ENCODE measurements around the gene WASF2. TPM values are rescaled to one million over a fixed set of nuclear protein-coding genes. Genes with fewer than 3 reads are reported as not detected.

Gene WASF2
- total RNA-seq, 1 experiment from 2014 or later = 65.9 TPM

DNA sequence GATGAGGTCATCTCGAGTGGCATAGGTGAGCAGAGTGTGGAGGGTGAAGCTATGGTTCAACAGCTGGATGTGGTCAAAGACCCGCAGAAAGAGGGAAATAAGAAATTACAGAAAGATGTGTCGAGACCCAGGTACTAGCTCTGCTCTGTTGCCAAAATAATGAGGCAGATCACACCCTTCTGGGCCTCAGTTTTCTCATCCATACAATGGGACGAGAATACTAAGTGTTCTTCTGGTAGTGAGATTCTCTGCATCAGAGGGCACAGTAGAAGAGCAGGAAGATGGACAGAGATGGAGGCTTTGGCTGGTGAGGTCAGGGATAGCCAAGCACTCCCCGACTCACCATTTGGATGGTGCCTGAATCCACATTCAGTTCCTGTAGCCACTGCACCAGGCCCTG is 134.3 kb downstream of the WASF2 start:
- H4K20me1 ChIP-seq (ENCODE audit: control insufficient read depth, insufficient read depth, insufficient read length) = peaks cover 4% of the 10 kb centered on the region

More for the DNA sequence above, 134.3 kb downstream of the WASF2 start:
- no peak overlapping the region for H3K27ac ChIP-seq (ENCODE audit: insufficient read length, low read depth, low read length)
- no peak overlapping the region for H2AK5ac ChIP-seq (ENCODE audit: insufficient read length, low read length)
- DNase-seq = no peak
- no peak overlapping the region for H3T11ph ChIP-seq (ENCODE audit: low read length)
- Mint-ChIP-seq H3K27me3 (ENCODE audit: low read depth) (peaks cover 47% of the 10 kb centered on the region), H3K36me3 (ENCODE audit: insufficient read depth in 1 of 3, low read depth in 3 of 3) (peaks cover 0 to 13% (median 3%) of the 10 kb centered on the region in 3 experiments; a peak in 4 of 7 replicates), H3K4me3 (no peak overlapping the region), H3K4me1 (peaks cover 17 to 28% of the 10 kb centered on the region in 2 experiments), H3K27ac (no peak overlapping the region), H3K9me3 (no peaks in the 10 kb centered on the region; a peak in 1 of 5 replicates)
- peaks cover 11% of the 10 kb centered on the region for H3K23me2 ChIP-seq (ENCODE audit: insufficient read length, low read depth, low read length, poor library complexity, severe bottlenecking)
- H3K23ac ChIP-seq (ENCODE audit: insufficient read length, low read depth, low read length) = no peak overlapping the region
- TF ChIP-seq, protein P1, sequence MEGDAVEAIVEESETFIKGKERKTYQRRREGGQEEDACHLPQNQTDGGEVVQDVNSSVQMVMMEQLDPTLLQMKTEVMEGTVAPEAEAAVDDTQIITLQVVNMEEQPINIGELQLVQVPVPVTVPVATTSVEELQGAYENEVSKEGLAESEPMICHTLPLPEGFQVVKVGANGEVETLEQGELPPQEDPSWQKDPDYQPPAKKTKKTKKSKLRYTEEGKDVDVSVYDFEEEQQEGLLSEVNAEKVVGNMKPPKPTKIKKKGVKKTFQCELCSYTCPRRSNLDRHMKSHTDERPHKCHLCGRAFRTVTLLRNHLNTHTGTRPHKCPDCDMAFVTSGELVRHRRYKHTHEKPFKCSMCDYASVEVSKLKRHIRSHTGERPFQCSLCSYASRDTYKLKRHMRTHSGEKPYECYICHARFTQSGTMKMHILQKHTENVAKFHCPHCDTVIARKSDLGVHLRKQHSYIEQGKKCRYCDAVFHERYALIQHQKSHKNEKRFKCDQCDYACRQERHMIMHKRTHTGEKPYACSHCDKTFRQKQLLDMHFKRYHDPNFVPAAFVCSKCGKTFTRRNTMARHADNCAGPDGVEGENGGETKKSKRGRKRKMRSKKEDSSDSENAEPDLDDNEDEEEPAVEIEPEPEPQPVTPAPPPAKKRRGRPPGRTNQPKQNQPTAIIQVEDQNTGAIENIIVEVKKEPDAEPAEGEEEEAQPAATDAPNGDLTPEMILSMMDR (conservative IDR thresholded peaks at IDR 0.05) = no peak
- H3K9me3 ChIP-seq (ENCODE audit: control insufficient read depth, low read depth, low read length) = no peaks in the 10 kb centered on the region
- H3K56ac ChIP-seq (ENCODE audit: insufficient read length, low read depth, low read length) = no peak overlapping the region
- no peak overlapping the region for H2BK5ac ChIP-seq (ENCODE audit: insufficient read length, low read length)
- no peak overlapping the region for H3K4ac ChIP-seq (ENCODE audit: low read depth, low read length)
- H3K79me1 ChIP-seq (ENCODE audit: insufficient read depth, low read depth, low read length, poor library complexity, severe bottlenecking) = no peaks in the 10 kb centered on the region
- H3K27me3 ChIP-seq (ENCODE audit: insufficient read depth, low read length) = peaks cover 15% of the 10 kb centered on the region; the same call in 1 of the 2 replicates
- H3K4me1 ChIP-seq (ENCODE audit: insufficient read depth, low read length) = peaks cover 3% of the 10 kb centered on the region; the same call in 1 of the 2 replicates
- H2BK120ac ChIP-seq (ENCODE audit: low read depth, low read length, poor library complexity, severe bottlenecking) = no peak overlapping the region
- H4K5ac ChIP-seq (ENCODE audit: insufficient read length, low read depth, low read length) = no peak overlapping the region
- H2BK20ac ChIP-seq (ENCODE audit: low read depth, low read length, poor library complexity, severe bottlenecking) = no peak overlapping the region
- no peak overlapping the region for H2AFZ ChIP-seq (ENCODE audit: low read length)
- no CpG with 5 or more reads among the region's 5 CpGs for WGBS (ENCODE audit: extremely low coverage, insufficient read length, low lambda C conversion rate)
- no peak overlapping the region for H4K8ac ChIP-seq (replicated peaks; ENCODE audit: insufficient read length, low read depth, low read length)
- no peak overlapping the region for H3K18ac ChIP-seq (ENCODE audit: insufficient read length, low read depth, low read length)
- H3K14ac ChIP-seq (ENCODE audit: insufficient read depth, low read length) = no peak overlapping the region
- H3K79me2 ChIP-seq (ENCODE audit: insufficient read depth, low read length) = no peaks in the 10 kb centered on the region
- no peak overlapping the region for H4K91ac ChIP-seq (ENCODE audit: insufficient read length, low read depth, low read length)
- H2BK12ac ChIP-seq (ENCODE audit: insufficient read length, low read depth, low read length) = no peak overlapping the region
- H3K9ac ChIP-seq (ENCODE audit: extremely low read depth, insufficient read length, low read length) = no peak overlapping the region
- H2BK15ac ChIP-seq (ENCODE audit: low read depth, low read length) = no peak overlapping the region
- no peak overlapping the region for H3K4me2 ChIP-seq (ENCODE audit: insufficient read depth, insufficient read length, low read length)

Other genes starting within 250 kb of the WASF2 start
- gene TMEM222, start 168.0 kb downstream of the WASF2 start, total RNA-seq (2021) = 36.8 and 37.0 TPM in 2 replicates
- gene SYTL1, start 148.1 kb downstream of the WASF2 start, total RNA-seq (2021) = 12.0 and 13.0 TPM in 2 replicates
- 7.0 and 7.7 TPM in 2 replicates for gene MAP3K6, start 123.2 kb downstream of the WASF2 start, total RNA-seq (2021)
- gene FCN3, start 115.3 kb downstream of the WASF2 start, total RNA-seq (2021) = 0.22 TPM in 2 replicates
- 1.2 and 1.5 TPM in 2 replicates for gene CD164L2, start 106.8 kb downstream of the WASF2 start, total RNA-seq (2021)
- gene GPR3, start 97.5 kb downstream of the WASF2 start, total RNA-seq (2021) = 4.3 and 4.4 TPM in 2 replicates
- 23.7 and 29.4 TPM in 2 replicates for gene AHDC1, start 114.0 kb upstream of the WASF2 start, total RNA-seq (2021)
- 0.15 TPM in 1 of 2 replicates, not detected in the other for gene FGR, start 145.0 kb upstream of the WASF2 start, total RNA-seq (2021)
- 4.3 and 6.4 TPM in 2 replicates for gene IFI6, start 182.0 kb upstream of the WASF2 start, total RNA-seq (2021)
- 10.6 and 12.3 TPM in 2 replicates for gene FAM76A, start 235.8 kb upstream of the WASF2 start, total RNA-seq (2021)